Measurements from ENCODE around the gene OR2A25.

Gene OR2A25

DNA sequence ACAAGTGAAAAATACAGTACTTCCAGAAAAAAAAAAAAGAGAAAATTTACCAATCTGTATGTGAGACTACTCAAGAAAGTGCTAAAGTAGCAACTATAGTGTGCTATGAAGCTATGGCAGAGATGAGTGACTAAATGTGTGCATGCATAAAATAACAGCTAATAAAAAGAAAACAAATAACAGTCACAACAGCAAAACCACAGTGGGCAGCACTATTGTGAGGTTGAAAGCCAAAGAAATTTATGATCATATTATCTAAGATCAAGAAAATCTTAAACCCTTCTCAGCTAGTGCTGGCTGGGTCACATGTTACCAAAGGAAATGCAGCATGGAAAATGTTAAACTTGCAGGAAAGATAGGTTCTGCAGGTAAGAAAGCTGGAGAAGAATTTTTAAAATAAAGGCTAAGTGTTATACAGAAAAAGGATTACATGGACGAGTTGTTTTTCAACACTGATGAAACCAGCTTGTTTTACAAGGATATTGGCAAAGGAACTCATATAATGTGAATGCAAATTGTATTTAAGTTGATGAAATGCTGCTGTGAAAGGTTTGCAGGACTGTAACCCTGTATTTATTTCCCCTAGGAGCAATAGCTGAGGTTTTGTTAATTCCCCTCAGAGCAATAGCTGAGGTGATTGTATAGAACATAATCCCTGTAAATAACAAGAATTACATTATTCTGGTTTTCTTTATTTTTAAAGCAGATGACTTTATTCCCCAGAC lies 36.5 kb upstream of the OR2A25 start:
- Mint-ChIP-seq H3K36me3 (ENCODE audit: low read depth) (no peaks in the 10 kb centered on the region), H3K4me1 (no peaks in the 10 kb centered on the region), H3K4me3 (no peak overlapping the region), H3K27ac (no peak overlapping the region), H3K9me3 (no peaks in the 10 kb centered on the region), H3K27me3 (ENCODE audit: low read depth) (no peaks in the 10 kb centered on the region)
- TF ChIP-seq, protein P1, sequence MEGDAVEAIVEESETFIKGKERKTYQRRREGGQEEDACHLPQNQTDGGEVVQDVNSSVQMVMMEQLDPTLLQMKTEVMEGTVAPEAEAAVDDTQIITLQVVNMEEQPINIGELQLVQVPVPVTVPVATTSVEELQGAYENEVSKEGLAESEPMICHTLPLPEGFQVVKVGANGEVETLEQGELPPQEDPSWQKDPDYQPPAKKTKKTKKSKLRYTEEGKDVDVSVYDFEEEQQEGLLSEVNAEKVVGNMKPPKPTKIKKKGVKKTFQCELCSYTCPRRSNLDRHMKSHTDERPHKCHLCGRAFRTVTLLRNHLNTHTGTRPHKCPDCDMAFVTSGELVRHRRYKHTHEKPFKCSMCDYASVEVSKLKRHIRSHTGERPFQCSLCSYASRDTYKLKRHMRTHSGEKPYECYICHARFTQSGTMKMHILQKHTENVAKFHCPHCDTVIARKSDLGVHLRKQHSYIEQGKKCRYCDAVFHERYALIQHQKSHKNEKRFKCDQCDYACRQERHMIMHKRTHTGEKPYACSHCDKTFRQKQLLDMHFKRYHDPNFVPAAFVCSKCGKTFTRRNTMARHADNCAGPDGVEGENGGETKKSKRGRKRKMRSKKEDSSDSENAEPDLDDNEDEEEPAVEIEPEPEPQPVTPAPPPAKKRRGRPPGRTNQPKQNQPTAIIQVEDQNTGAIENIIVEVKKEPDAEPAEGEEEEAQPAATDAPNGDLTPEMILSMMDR (IDR thresholded peaks at IDR 0.05; ENCODE audit: unreplicated experiment in 3 of 3) = no peak

DNA sequence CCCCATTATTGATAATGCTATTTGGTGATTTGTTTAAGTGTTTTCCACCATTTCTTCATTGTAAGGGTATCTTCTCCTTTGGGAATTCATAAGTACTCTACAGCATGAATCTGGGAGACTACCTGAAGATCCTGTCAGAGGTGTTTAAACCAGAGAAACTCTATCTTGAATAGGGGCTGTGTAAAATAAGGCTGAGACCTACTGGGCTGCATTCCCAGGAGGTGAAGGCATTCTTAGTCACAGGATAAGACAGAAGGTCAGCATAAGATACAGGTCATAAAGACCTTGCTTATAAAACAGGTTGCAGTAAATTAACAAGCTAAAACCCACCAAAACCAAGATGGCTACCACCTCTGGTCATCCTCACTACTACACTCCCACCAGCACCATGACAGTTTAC lies 34.2 kb upstream of the OR2A25 start:
- Mint-ChIP-seq H3K4me3 (no peak overlapping the region), H3K4me1 (no peaks in the 10 kb centered on the region), H3K36me3 (ENCODE audit: low read depth) (no peaks in the 10 kb centered on the region), H3K27ac (no peak overlapping the region), H3K27me3 (ENCODE audit: low read depth) (no peaks in the 10 kb centered on the region), H3K9me3 (no peaks in the 10 kb centered on the region)
- TF ChIP-seq, protein P1 (IDR thresholded peaks at IDR 0.05; ENCODE audit: unreplicated experiment in 3 of 3) = no peak

DNA sequence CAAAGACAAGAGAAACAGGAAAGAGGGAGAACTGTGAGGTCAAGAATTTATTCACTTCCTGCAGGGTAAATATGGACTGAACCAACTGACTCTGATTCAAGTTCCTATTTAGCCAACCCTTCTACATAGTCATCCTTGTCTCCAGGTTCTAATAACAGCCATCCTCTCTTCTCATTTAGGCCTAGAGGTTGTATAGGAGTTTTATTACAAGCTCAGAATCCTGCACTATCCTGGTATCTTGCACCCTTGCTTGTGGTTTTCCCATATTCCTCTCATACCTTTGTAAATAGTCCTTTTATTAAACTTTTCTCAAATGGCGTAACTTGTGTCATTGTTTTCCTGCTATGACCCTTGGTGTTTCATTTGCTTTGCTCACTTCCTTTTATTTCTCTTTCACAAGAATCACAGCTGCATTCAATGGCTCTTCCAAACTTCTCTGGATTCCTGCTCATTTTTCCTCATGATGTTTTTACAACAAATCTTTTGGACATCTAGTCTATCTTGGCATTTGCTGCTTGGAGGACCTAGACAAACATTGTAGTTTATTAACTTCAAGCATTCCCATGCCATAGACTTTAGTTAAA lies 33.2 kb upstream of the OR2A25 start:
- no peaks in the 10 kb centered on the region for H3K36me3 Mint-ChIP-seq (ENCODE audit: low read depth)
- no peak overlapping the region for H3K27ac Mint-ChIP-seq
- H3K4me1 Mint-ChIP-seq = no peaks in the 10 kb centered on the region
- no peaks in the 10 kb centered on the region for H3K9me3 Mint-ChIP-seq
- H3K27me3 Mint-ChIP-seq (ENCODE audit: low read depth) = no peaks in the 10 kb centered on the region
- H3K4me3 Mint-ChIP-seq = no peak overlapping the region
- TF ChIP-seq, protein P1 (IDR thresholded peaks at IDR 0.05; ENCODE audit: unreplicated experiment in 3 of 3) = no peak

DNA sequence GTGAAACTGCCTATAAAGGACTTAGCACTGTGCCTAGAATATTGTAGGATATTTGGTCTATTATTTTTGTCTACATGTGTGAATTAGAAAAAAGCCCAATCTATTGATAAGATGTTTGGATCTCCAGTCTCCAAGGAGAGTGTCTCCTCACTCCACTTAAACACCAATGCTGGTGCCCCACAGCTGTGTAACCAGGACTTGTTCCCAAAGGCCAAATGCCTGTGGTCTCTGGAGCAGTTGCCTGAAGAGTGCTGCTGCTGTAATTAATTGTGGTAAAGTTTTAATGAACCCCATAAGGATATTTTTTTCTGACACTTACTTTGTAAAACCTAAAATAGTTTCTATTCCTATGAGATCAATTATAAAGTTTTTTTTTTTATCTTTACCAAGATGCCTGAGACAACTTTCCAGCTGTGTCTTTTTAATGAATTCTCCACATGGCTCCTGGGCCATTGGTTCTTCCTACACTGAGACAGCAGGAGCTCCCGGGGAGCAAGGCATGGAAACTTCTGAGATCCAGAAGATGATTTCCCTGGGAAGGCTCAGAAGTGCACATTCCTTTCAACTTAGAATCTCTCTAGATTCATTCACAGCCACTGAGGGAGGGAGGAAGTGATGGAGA lies 32.1 kb upstream of the OR2A25 start:
- Mint-ChIP-seq H3K9me3 (no peaks in the 10 kb centered on the region), H3K4me3 (no peak overlapping the region), H3K27me3 (ENCODE audit: low read depth) (no peaks in the 10 kb centered on the region), H3K27ac (no peak overlapping the region), H3K36me3 (ENCODE audit: low read depth) (no peaks in the 10 kb centered on the region), H3K4me1 (no peaks in the 10 kb centered on the region)
- TF ChIP-seq, protein P1 (IDR thresholded peaks at IDR 0.05; ENCODE audit: unreplicated experiment in 3 of 3) = no peak

DNA sequence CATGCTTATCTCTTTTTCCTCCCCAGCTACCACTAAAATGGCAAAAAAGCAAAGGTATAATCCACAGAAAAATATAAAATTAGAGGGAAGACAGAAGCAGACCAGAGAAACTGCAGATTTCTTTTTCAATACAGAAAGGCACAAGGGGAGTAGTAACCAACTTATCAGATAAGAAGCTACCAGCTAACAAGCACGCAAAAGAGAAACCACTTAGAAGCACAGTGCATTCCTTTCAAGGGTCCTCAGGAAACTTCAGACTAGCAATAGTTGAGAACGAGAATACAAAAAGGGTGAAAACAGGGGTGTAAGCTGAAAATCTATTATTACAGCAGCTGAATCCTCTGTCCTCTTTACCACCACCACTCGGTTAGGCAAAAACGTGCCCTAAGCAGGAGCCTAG lies 30.7 kb upstream of the OR2A25 start:
- H3K4me3 Mint-ChIP-seq = no peak overlapping the region
- TF ChIP-seq, protein P1 (IDR thresholded peaks at IDR 0.05; ENCODE audit: unreplicated experiment in 3 of 3) = no peak
- no peak overlapping the region for H3K27ac Mint-ChIP-seq
- no peaks in the 10 kb centered on the region for H3K36me3 Mint-ChIP-seq (ENCODE audit: low read depth)
- H3K4me1 Mint-ChIP-seq = no peaks in the 10 kb centered on the region
- H3K9me3 Mint-ChIP-seq = no peaks in the 10 kb centered on the region
- H3K27me3 Mint-ChIP-seq (ENCODE audit: low read depth) = peaks cover 3% of the 10 kb centered on the region
